ENCODE measurements around the gene RHOT1. TPM values are rescaled to one million over a fixed set of nuclear protein-coding genes. Genes with fewer than 3 reads are reported as not detected.

Gene RHOT1
- total and polyA plus RNA-seq, 2 donors (not counting 3 experiments of a cell fraction or from before 2014, with no cell fraction given), result 23.5 to 28.8 TPM

DNA sequence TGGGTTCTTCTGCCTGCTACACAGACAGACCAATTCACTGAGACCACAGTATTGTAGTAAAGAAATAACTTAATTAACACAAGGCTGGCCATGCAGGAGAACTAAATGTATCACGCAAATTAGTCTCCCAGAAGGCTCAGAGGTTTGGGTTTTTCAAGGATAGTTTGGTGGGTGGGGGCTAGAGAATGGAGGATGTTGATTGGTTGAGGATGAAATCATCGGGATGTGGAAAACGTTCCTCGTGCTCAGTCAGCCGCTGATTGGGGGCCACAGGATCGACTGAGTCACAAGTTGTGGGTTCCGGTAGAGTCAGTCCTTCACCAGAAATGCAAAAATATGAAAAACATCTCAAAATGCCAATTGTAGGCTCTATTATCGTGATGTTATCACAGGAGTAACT is 18.7 kb downstream of the RHOT1 start:
- no peak overlapping the region for H3K9ac ChIP-seq (replicated peaks; ENCODE audit: extremely low read depth, insufficient read depth, low read length)
- no peak for FAIRE-seq
- TF ChIP-seq MYC (IDR thresholded peaks at IDR 0.05; ENCODE audit: low read depth, low read length) (no peak), FOS (IDR thresholded peaks at IDR 0.05; ENCODE audit: borderline replicate concordance, insufficient read depth, low read length) (no peak), POLR2AphosphoS5 (IDR thresholded peaks at IDR 0.05; ENCODE audit: insufficient read depth, low read depth, low read length) (no peak), GATA2 (IDR thresholded peaks at IDR 0.05; ENCODE audit: insufficient read depth, insufficient read length, low read depth, low read length) (no peak), EZH2 (IDR thresholded peaks at IDR 0.05; ENCODE audit: borderline replicate concordance, low read depth, low read length, severe bottlenecking) (no peak), JUN (IDR thresholded peaks at IDR 0.05; ENCODE audit: borderline replicate concordance, insufficient read depth, insufficient read length, low read depth) (no peak), POLR2A (IDR thresholded peaks at IDR 0.05; ENCODE audit: low read depth, low read length) (no peak)
- TF ChIP-seq, protein P1, sequence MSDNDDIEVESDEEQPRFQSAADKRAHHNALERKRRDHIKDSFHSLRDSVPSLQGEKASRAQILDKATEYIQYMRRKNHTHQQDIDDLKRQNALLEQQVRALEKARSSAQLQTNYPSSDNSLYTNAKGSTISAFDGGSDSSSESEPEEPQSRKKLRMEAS (IDR thresholded peaks at IDR 0.05; ENCODE audit: insufficient read depth, insufficient read length), result no peak
- TF ChIP-seq, protein P2, sequence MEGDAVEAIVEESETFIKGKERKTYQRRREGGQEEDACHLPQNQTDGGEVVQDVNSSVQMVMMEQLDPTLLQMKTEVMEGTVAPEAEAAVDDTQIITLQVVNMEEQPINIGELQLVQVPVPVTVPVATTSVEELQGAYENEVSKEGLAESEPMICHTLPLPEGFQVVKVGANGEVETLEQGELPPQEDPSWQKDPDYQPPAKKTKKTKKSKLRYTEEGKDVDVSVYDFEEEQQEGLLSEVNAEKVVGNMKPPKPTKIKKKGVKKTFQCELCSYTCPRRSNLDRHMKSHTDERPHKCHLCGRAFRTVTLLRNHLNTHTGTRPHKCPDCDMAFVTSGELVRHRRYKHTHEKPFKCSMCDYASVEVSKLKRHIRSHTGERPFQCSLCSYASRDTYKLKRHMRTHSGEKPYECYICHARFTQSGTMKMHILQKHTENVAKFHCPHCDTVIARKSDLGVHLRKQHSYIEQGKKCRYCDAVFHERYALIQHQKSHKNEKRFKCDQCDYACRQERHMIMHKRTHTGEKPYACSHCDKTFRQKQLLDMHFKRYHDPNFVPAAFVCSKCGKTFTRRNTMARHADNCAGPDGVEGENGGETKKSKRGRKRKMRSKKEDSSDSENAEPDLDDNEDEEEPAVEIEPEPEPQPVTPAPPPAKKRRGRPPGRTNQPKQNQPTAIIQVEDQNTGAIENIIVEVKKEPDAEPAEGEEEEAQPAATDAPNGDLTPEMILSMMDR (IDR thresholded peaks at IDR 0.05; ENCODE audit: extremely low read depth in 1 of 2, insufficient read depth in 1 of 2, low read depth in 1 of 2, low read length in 2 of 2), result no peak
- no peak overlapping the region for H3K4me2 ChIP-seq (ENCODE audit: insufficient read depth, low read length)
- H3K27me3 ChIP-seq (ENCODE audit: control insufficient read depth in 2 of 2, insufficient read depth in 2 of 2, low read length in 2 of 2), result no peaks in the 10 kb centered on the region
- H3K27ac ChIP-seq (ENCODE audit: insufficient read depth, low read depth, low read length), result no peak overlapping the region
- H3K9me1 ChIP-seq (replicated peaks; ENCODE audit: control insufficient read depth, extremely low read depth, insufficient read depth, low read length), result no peaks in the 10 kb centered on the region
- H3K36me3 ChIP-seq (ENCODE audit: control insufficient read depth in 2 of 2, extremely low read depth in 1 of 2, insufficient read depth in 2 of 2, low read length in 2 of 2), result peaks cover 0 to 5% of the 10 kb centered on the region in 2 experiments
- H2AFZ ChIP-seq (ENCODE audit: low read depth, low read length), result no peak overlapping the region
- no peak overlapping the region for H3K4me3 ChIP-seq (replicated peaks in 1 of 3; ENCODE audit: insufficient read depth in 1 of 3, low read depth in 1 of 3, low read length in 3 of 3)
- dilution Hi-C loops (cut with MboI; ENCODE audit: extremely low pct_ligation_motif_present, low sequenced_read_pairs) (no loop called here), intact Hi-C loops (cut with micrococcal nuclease) (no loop called here)
- peaks cover 11% of the 10 kb centered on the region for H3K4me1 ChIP-seq (ENCODE audit: control insufficient read depth, extremely low read depth, insufficient read depth, low read length)
- CTCF ChIA-PET, result no interaction called here
- no TSS peak for BruUV-seq (replicated peaks)
- H3K79me2 ChIP-seq (ENCODE audit: control insufficient read depth, insufficient read depth, low read length), result no peaks in the 10 kb centered on the region
- POLR2A ChIA-PET, result no interaction called here
- H3K9me3 ChIP-seq (replicated peaks; ENCODE audit: control insufficient read depth, insufficient read depth, low read length), result no peaks in the 10 kb centered on the region
- DNase-seq (ENCODE audit: low read depth, low spot score), result no peak
- no peaks in the 10 kb centered on the region for H4K20me1 ChIP-seq (replicated peaks; ENCODE audit: control insufficient read depth, extremely low read depth, insufficient read depth, low read length)

Data from endothelial cell of umbilical vein (primary cell).